ENCODE results near the gene KDM4B. TPM values are rescaled to one million over a fixed set of nuclear protein-coding genes. Genes with fewer than 3 reads are reported as not detected.
A peak's percentile ranks its signal among the peaks of the same experiment; 100 is the strongest.

Gene KDM4B
- total RNA-seq, 1 experiment from 2014 or later, result 43.7 TPM

- H2AK5ac ChIP-seq (ENCODE audit: insufficient read length, low read length), result no peak overlapping the region
- peak overlapping the region; percentile 78 for H4K91ac ChIP-seq (ENCODE audit: insufficient read length, low read depth, low read length)
Observed at GRCh38 chr19:5127717-5128116, 158.8 kb downstream of the KDM4B start.

More at GRCh38 chr19:5127717-5128116, 158.8 kb downstream of the KDM4B start:
- H3K79me2 ChIP-seq (ENCODE audit: insufficient read depth, low read length), result no peaks in the 10 kb centered on the region
- no peak overlapping the region for H2BK20ac ChIP-seq (ENCODE audit: low read depth, low read length, poor library complexity, severe bottlenecking)
- H3K9me3 ChIP-seq (ENCODE audit: control insufficient read depth, low read depth, low read length), result no peaks in the 10 kb centered on the region
- no peak overlapping the region for H3K56ac ChIP-seq (ENCODE audit: insufficient read length, low read depth, low read length)
- no peak for DNase-seq
- H3K4me2 ChIP-seq (ENCODE audit: insufficient read depth, insufficient read length, low read length), result no peak overlapping the region
- no peak overlapping the region for H3K27ac Mint-ChIP-seq
- no peak overlapping the region for H2BK120ac ChIP-seq (ENCODE audit: low read depth, low read length, poor library complexity, severe bottlenecking)
- H3K27me3 ChIP-seq (ENCODE audit: insufficient read depth, low read length), result no peaks in the 10 kb centered on the region
- peaks cover 0 to 12% (median 11%) of the 10 kb centered on the region in 3 experiments; a peak in 4 of 7 replicates for H3K36me3 Mint-ChIP-seq (ENCODE audit: insufficient read depth in 1 of 3, low read depth in 3 of 3)
- no peak overlapping the region for H3T11ph ChIP-seq (ENCODE audit: low read length)
- H2BK12ac ChIP-seq (ENCODE audit: insufficient read length, low read depth, low read length), result no peak overlapping the region
- no peak overlapping the region; the same call in 1 of the 2 replicates for H3K4ac ChIP-seq (ENCODE audit: low read depth, low read length)
- H4K20me1 ChIP-seq (ENCODE audit: control insufficient read depth, insufficient read depth, insufficient read length), result no peaks in the 10 kb centered on the region
- H3K79me1 ChIP-seq (ENCODE audit: insufficient read depth, low read depth, low read length, poor library complexity, severe bottlenecking), result no peaks in the 10 kb centered on the region
- H3K14ac ChIP-seq (ENCODE audit: insufficient read depth, low read length), result peak overlapping the region; percentile 44; the same call in 1 of the 2 replicates
- peaks cover 47 to 79% of the 10 kb centered on the region in 2 experiments for H3K4me1 Mint-ChIP-seq
- no peaks in the 10 kb centered on the region for H3K23me2 ChIP-seq (ENCODE audit: insufficient read length, low read depth, low read length, poor library complexity, severe bottlenecking)
- no peak overlapping the region for H3K4me3 Mint-ChIP-seq
- H3K27me3 Mint-ChIP-seq (ENCODE audit: low read depth), result no peaks in the 10 kb centered on the region; the same call in 1 of the 2 replicates
- no peak overlapping the region for H2BK15ac ChIP-seq (ENCODE audit: low read depth, low read length)
- H3K23ac ChIP-seq (ENCODE audit: insufficient read length, low read depth, low read length), result no peak overlapping the region
- no peak overlapping the region for H3K9ac ChIP-seq (ENCODE audit: extremely low read depth, insufficient read length, low read length)
- no peak overlapping the region for H3K27ac ChIP-seq (ENCODE audit: insufficient read length, low read depth, low read length)
- no peak overlapping the region for H4K8ac ChIP-seq (replicated peaks; ENCODE audit: insufficient read length, low read depth, low read length)
- no peak overlapping the region for H3K18ac ChIP-seq (ENCODE audit: insufficient read length, low read depth, low read length)
- H4K5ac ChIP-seq (ENCODE audit: insufficient read length, low read depth, low read length), result no peak overlapping the region
- TF ChIP-seq CTCF (conservative IDR thresholded peaks at IDR 0.05), result no peak
- no peak overlapping the region for H2BK5ac ChIP-seq (ENCODE audit: insufficient read length, low read length)
- peaks cover 2% of the 10 kb centered on the region; the same call in 1 of the 2 replicates for H3K4me1 ChIP-seq (ENCODE audit: insufficient read depth, low read length)
- no peak overlapping the region for H2AFZ ChIP-seq (ENCODE audit: low read length)
- WGBS (ENCODE audit: extremely low coverage, insufficient read length, low lambda C conversion rate), result no CpG with 5 or more reads among the region's 12 CpGs
- no peaks in the 10 kb centered on the region for H3K9me3 Mint-ChIP-seq
